ENCODE measurements around the gene CILP2.

CILP2 gene

GRCh38 chr19:19492026-19492610, 45.9 kb upstream of the CILP2 start:
- in situ Hi-C loops (cut with MboI; ENCODE audit: low sequenced_read_pairs, unreplicated experiment): loop anchor here (5.0 to 25.0 kb wide), 2 partner anchors 125 to 305 kb away; partner anchors contain the start of genes BORCS8 and RFXANK
- DNase-seq (ENCODE audit: low spot score): no peak
- no peak for TF ChIP-seq CTCF (IDR thresholded peaks at IDR 0.05; ENCODE audit: borderline replicate concordance, control extremely low read depth, extremely low read depth, insufficient read depth, missing control alignments)

GRCh38 chr19:19493841-19494546, 44.1 kb upstream of the CILP2 start:
- in situ Hi-C loops (cut with MboI; ENCODE audit: low sequenced_read_pairs, unreplicated experiment): loop anchor here (5.0 to 25.0 kb wide), 2 partner anchors 127 to 307 kb away; partner anchors contain the start of genes BORCS8 and RFXANK
- no peak for TF ChIP-seq CTCF (IDR thresholded peaks at IDR 0.05; ENCODE audit: borderline replicate concordance, control extremely low read depth, extremely low read depth, insufficient read depth, missing control alignments)
- no peak for DNase-seq (ENCODE audit: low spot score)

- DNase-seq (ENCODE audit: low spot score): no peak
- TF ChIP-seq CTCF (IDR thresholded peaks at IDR 0.05; ENCODE audit: borderline replicate concordance, control extremely low read depth, extremely low read depth, insufficient read depth, missing control alignments): no peak
- in situ Hi-C loops (cut with MboI; ENCODE audit: low sequenced_read_pairs, unreplicated experiment): loop anchor here (25.0 kb wide), 1 partner anchor 309 kb away; the partner anchor contains the start of genes BORCS8 and RFXANK
Measured at GRCh38 chr19:19495614-19496603, 42.2 kb upstream of the CILP2 start.

- in situ Hi-C loops (cut with MboI; ENCODE audit: low sequenced_read_pairs, unreplicated experiment): loop anchor here (25.0 kb wide), 1 partner anchor 311 kb away; the partner anchor contains the start of genes BORCS8 and RFXANK
- no peak for DNase-seq (ENCODE audit: low spot score)
- TF ChIP-seq CTCF (IDR thresholded peaks at IDR 0.05; ENCODE audit: borderline replicate concordance, control extremely low read depth, extremely low read depth, insufficient read depth, missing control alignments): no peak
Measured at GRCh38 chr19:19498255-19498991, 39.6 kb upstream of the CILP2 start.

- DNase-seq (ENCODE audit: low spot score): no peak
- no peak for TF ChIP-seq CTCF (IDR thresholded peaks at IDR 0.05; ENCODE audit: borderline replicate concordance, control extremely low read depth, extremely low read depth, insufficient read depth, missing control alignments)
- in situ Hi-C loops (cut with MboI; ENCODE audit: low sequenced_read_pairs, unreplicated experiment): loop anchor here (25.0 kb wide), 1 partner anchor 312 kb away; the partner anchor contains the start of genes BORCS8 and RFXANK
Measured at GRCh38 chr19:19499272-19499995, 38.6 kb upstream of the CILP2 start.

Data from GM13976 (cell line).